ENCODE measurements around the gene SUMO2. TPM values are rescaled to one million over a fixed set of nuclear protein-coding genes. Genes with fewer than 3 reads are reported as not detected.
"Not testable (repeated sequence)": the region's sequence is repeated elsewhere in the genome, so short reads cannot be mapped to it uniquely, and the experiment has no call there.

SUMO2 gene
- total RNA-seq, 1 donor = 92.6 TPM

DNA sequence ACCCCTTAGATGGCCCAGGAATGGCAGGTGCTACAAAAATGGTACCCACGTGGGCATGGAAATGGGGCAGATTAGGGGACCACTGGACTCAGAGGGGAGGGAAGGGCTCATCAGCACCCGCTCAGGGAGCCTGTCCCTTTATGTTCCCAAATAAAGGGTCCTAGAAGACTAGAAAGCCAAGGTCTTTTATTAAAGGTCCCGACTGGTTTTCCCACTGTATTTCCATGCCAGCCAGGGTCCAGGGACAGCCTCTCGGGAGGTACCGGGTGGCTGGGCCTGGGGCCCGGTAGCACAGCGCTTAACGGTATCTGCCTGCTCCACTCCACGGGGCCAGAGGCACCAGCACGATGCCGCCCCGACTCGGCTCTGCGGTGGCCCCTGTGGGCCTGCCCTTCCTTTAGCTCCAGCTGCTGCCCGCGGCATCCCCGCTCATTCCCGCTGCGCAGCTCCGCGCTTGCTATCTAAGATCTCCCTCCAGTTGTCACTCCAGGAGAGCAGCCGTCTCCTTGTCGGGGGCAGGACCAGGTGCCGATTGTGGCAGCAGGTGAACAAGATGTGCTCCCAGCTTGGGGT is 52.6 kb downstream of the SUMO2 start:
- Histone ChIP-seq H3K4me3 (ENCODE audit: insufficient read depth, low read length) (peak overlapping the region; percentile 88), H3K27ac (ENCODE audit: low read depth, low read length) (no peak overlapping the region), H2AFZ (ENCODE audit: low read length) (no peak overlapping the region), H3K79me2 (ENCODE audit: insufficient read depth, low read length) (peaks cover 4% of the 10 kb centered on the region), H3K36me3 (ENCODE audit: insufficient read depth, low read length) (peaks cover 17% of the 10 kb centered on the region), H3K27me3 (ENCODE audit: insufficient read depth, low read length) (no peaks in the 10 kb centered on the region), H3K4me1 (ENCODE audit: insufficient read depth, low read length) (peaks cover 7% of the 10 kb centered on the region), H4K20me1 (ENCODE audit: insufficient read depth, low read length) (peaks cover 4% of the 10 kb centered on the region), H3K9me3 (ENCODE audit: low read depth, low read length) (no peaks in the 10 kb centered on the region), H3K4me2 (ENCODE audit: insufficient read depth, low read length) (peak overlapping the region; percentile 93)
- TF ChIP-seq, protein P1, sequence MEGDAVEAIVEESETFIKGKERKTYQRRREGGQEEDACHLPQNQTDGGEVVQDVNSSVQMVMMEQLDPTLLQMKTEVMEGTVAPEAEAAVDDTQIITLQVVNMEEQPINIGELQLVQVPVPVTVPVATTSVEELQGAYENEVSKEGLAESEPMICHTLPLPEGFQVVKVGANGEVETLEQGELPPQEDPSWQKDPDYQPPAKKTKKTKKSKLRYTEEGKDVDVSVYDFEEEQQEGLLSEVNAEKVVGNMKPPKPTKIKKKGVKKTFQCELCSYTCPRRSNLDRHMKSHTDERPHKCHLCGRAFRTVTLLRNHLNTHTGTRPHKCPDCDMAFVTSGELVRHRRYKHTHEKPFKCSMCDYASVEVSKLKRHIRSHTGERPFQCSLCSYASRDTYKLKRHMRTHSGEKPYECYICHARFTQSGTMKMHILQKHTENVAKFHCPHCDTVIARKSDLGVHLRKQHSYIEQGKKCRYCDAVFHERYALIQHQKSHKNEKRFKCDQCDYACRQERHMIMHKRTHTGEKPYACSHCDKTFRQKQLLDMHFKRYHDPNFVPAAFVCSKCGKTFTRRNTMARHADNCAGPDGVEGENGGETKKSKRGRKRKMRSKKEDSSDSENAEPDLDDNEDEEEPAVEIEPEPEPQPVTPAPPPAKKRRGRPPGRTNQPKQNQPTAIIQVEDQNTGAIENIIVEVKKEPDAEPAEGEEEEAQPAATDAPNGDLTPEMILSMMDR (IDR thresholded peaks at IDR 0.05; ENCODE audit: extremely low read depth, low read depth, low read length) = no peak
- peak; percentile 71 for DNase-seq (ENCODE audit: insufficient read length, low spot score, missing footprints)

DNA sequence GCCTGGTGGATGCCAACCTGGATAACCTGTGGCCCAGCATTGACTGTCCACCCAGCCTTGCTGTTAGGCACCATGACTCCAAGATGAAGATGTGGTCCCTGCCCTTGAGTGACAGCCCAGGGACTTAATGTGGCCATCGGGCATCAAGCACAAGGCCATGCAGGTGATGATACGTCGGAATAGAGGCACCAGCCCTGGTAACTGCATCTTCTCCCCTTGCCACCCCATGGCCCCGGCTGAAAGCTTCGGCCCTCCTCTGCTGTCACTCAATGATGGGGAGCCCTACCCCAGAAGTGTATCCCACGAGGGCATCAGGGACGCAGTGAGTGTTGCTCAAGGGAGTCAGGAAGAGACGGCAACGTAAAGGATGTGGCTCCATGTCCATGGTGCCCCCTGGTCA is 53.2 kb downstream of the SUMO2 start:
- Histone ChIP-seq H3K4me1 (ENCODE audit: insufficient read depth, low read length) (peaks cover 7% of the 10 kb centered on the region), H2AFZ (ENCODE audit: low read length) (no peak overlapping the region), H3K9me3 (ENCODE audit: low read depth, low read length) (no peaks in the 10 kb centered on the region), H3K4me2 (ENCODE audit: insufficient read depth, low read length) (no peak overlapping the region), H3K79me2 (ENCODE audit: insufficient read depth, low read length) (peaks cover 4% of the 10 kb centered on the region), H3K27me3 (ENCODE audit: insufficient read depth, low read length) (no peaks in the 10 kb centered on the region), H4K20me1 (ENCODE audit: insufficient read depth, low read length) (peaks cover 4% of the 10 kb centered on the region), H3K27ac (ENCODE audit: low read depth, low read length) (no peak overlapping the region), H3K4me3 (ENCODE audit: insufficient read depth, low read length) (no peak overlapping the region), H3K36me3 (ENCODE audit: insufficient read depth, low read length) (peaks cover 12% of the 10 kb centered on the region)
- TF ChIP-seq, protein P1 (IDR thresholded peaks at IDR 0.05; ENCODE audit: extremely low read depth, low read depth, low read length) = no peak
- DNase-seq (ENCODE audit: insufficient read length, low spot score, missing footprints) = peak; percentile 34

DNA sequence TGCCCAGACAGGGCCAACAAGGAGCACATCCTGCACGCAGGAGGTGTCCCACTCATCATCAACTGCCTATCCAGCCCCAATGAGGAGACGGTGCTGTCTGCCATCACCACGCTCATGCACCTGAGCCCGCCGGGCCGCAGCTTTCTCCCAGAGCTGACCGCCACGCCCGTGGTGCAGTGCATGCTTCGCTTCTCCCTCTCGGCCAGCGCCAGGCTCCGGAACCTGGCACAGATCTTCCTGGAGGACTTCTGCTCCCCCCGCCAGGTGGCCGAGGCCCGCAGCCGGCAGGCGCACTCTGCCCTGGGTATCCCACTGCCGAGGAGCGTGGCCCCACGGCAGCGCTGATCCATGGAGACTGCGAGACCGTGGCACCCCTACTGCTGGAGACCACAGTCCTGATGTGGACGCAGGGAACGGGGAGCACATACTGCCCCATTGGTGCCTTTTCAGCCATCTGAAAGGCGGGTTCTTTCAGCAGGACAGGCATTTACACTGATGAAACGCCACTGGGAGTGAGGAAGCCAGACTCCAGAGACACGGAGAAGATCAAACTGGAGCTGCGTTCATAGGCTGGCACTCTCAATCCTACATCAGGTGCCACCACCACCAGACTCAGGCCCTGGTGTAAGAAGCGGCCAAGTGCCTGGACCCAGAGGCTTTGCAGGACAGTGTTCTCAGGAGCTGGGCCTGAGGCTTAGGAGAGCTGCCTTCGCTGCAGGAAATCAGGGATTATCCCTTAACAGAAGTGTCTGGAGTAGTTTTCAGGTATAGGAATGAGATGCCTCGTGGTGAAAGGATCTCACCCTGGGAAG is 53.9 kb downstream of the SUMO2 start:
- Histone ChIP-seq H3K4me1 (ENCODE audit: insufficient read depth, low read length) (peaks cover 7% of the 10 kb centered on the region), H3K36me3 (ENCODE audit: insufficient read depth, low read length) (peaks cover 11% of the 10 kb centered on the region), H3K27ac (ENCODE audit: low read depth, low read length) (no peak overlapping the region), H3K79me2 (ENCODE audit: insufficient read depth, low read length) (peaks cover 4% of the 10 kb centered on the region), H4K20me1 (ENCODE audit: insufficient read depth, low read length) (peaks cover 4% of the 10 kb centered on the region), H2AFZ (ENCODE audit: low read length) (no peak overlapping the region), H3K9me3 (ENCODE audit: low read depth, low read length) (no peaks in the 10 kb centered on the region), H3K4me2 (ENCODE audit: insufficient read depth, low read length) (no peak overlapping the region), H3K27me3 (ENCODE audit: insufficient read depth, low read length) (no peaks in the 10 kb centered on the region), H3K4me3 (ENCODE audit: insufficient read depth, low read length) (no peak overlapping the region)
- TF ChIP-seq, protein P1 (IDR thresholded peaks at IDR 0.05; ENCODE audit: extremely low read depth, low read depth, low read length) = no peak
- DNase-seq (ENCODE audit: insufficient read length, low spot score, missing footprints) = peak; percentile 44

DNA sequence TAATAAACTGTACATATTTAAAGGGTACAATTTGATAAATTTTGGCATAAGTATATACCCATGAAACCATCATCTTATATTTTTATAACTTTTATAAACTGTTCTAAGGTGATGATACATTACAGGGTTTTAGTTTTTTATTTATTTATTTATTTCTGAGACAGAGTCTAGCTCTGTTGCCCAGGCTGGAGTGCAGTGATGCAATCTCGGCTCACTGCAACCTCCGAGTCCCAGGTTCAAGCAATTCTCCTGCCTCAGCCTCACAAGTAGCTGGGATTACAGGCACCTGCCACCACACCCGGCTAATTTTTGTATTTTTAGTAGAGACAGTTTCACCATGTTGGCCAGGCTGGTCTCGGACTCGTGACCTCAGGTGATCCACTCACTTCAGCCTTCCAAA is 54.8 kb downstream of the SUMO2 start:
- H3K9me3 ChIP-seq (ENCODE audit: low read depth, low read length); H2AFZ ChIP-seq (ENCODE audit: low read length); H3K27me3 ChIP-seq (ENCODE audit: insufficient read depth, low read length); H3K4me1 ChIP-seq (ENCODE audit: insufficient read depth, low read length); H3K79me2 ChIP-seq (ENCODE audit: insufficient read depth, low read length); H4K20me1 ChIP-seq (ENCODE audit: insufficient read depth, low read length); H3K4me2 ChIP-seq (ENCODE audit: insufficient read depth, low read length); DNase-seq (ENCODE audit: insufficient read length, low spot score, missing footprints); H3K4me3 ChIP-seq (ENCODE audit: insufficient read depth, low read length); H3K27ac ChIP-seq (ENCODE audit: low read depth, low read length): not testable (repeated sequence)
- peaks cover 11% of the 10 kb centered on the region for H3K36me3 ChIP-seq (ENCODE audit: insufficient read depth, low read length)
